Adrenal gland (tissue), 12 donors: ENCODE results near the gene PCNX2. TPM values are rescaled to one million over a fixed set of nuclear protein-coding genes. Genes with fewer than 3 reads are reported as not detected.

Source experiments
- DNase-seq, 7 donors: peaks; one replicate each; pipeline ENCODE4 v3.0.0-alpha.2; 2019 to 2020
- H3K27ac ChIP-seq, 5 donors: fragments of 200-600 bp; sonication (generic) in 4 of 5; 1 replicate in 3 of 5; 2 replicates in 2 of 5; pipeline versions ENCODE4 v1.5.1 to v1.8.0; 2016 to 2020; ENCODE audit warnings: mild to moderate bottlenecking in 1 of 5
- H3K27me3 ChIP-seq: fragments of 200-600 bp; 2 replicates; pipeline ENCODE4 v1.8.0; 2021
- H3K36me3 ChIP-seq, 2 donors: fragments of 200-600 bp; replicated peaks in 1 of 2; 1 replicate in 1 of 2; 2 replicates in 1 of 2; pipeline versions ENCODE4 v1.5.1 to v1.8.0; 2018 to 2022
- H3K4me1 ChIP-seq, 2 donors: fragments of 200-600 bp; replicated peaks in 1 of 2; 1 replicate in 1 of 2; 2 replicates in 1 of 2; pipeline versions ENCODE4 v1.5.1 to v1.8.0; 2018 to 2021
- H3K4me3 ChIP-seq, 4 donors: fragments of 200-600 bp; sonication (generic) in 3 of 4; one replicate each; pipeline ENCODE4 v1.5.1; 2016 to 2018
- H3K9me3 ChIP-seq, 3 donors: fragments of 200-600 bp; sonication (generic) in 1 of 3; replicated peaks in 1 of 3; 1 replicate in 2 of 3; 2 replicates in 1 of 3; pipeline versions ENCODE4 v1.5.1 to v1.8.0; 2016 to 2021
- POLR2A ChIP-seq, 2 donors: fragments of 450-650 bp; IDR thresholded peaks; one replicate each; pipeline ENCODE4 v1.6.1; 2017; ENCODE audit warnings: antibody characterized with exemption in 2 of 2, mild to moderate bottlenecking in 2 of 2, moderate library complexity in 1 of 2
- WGBS, 4 donors: extraction: QIAGEN DNeasy Blood & Tissue Kit in 2 of 4; methylation state at CpG; one replicate each; pipeline versions ENCODE4 v1.1.5 to v1.1.7; 2013 to 2017; 5-methylcytosine and 5-hydroxymethylcytosine counted together
- intact Hi-C, 2 donors: fragments of 100-400 bp; cut with DNase I; formaldehyde crosslinking; loops; one replicate each; pipeline versions ENCODE4 v1.14.1 to v1.15.0; 2022 to 2023
- polyA plus RNA-seq, 3 donors: library from polyadenylated mRNA; stranded (reverse); fragments of 200-250 nt in 2 of 3; fragments of 350-450 nt in 1 of 3; fragmentation: Illumina TruSeq in 1 of 3; extraction: RNeasy Lipid Tissue Mini Kit (QIAGEN cat#74804) in 1 of 3; gene quantifications; one replicate each; pipeline ENCODE4 v1.2.3, GENCODE V29; 2013 to 2014
- total RNA-seq, 9 donors: library from RNA; depleted of rRNA in 4 of 9; stranded (reverse); fragments of >200 nt in 4 of 9; fragments of 120-200 nt in 1 of 9; fragmentation: NEBNext Ultra II Directional in 1 of 9; extraction: Animal tissue kit (Norgen Biotek cat#: 25700) in 1 of 9; gene quantifications; one replicate each; pipeline versions ENCODE4 v1.1.0 to v1.2.4, GENCODE V29; 2013 to 2023
- TF ChIP-seq, protein P1 (sequence below), 6 experiments: fragments of 450-650 bp in 4 of 6; fragments of 200-600 bp in 2 of 6; sonication (generic) in 1 of 6; IDR thresholded peaks; 1 replicate in 5 of 6; 2 replicates in 1 of 6; pipeline versions ENCODE4 v1.5.1 to v1.8.0; 2016 to 2021; ENCODE audit warnings: antibody characterized with exemption in 6 of 6, mild to moderate bottlenecking in 2 of 6, moderate library complexity in 1 of 6
- donor health status: healthy with polysubstance abuse.
- donor health status: Bipolar disorder and iron deficiency.
- donor health status: DM: yes; HTN: yes; CAD: no.
- donor health status: DM: no; HTN: no; CAD: no.
- donor health status: DM: no; HTN: no; CAD: no.
- donor health status: DM: yes; HTN: yes; CAD: no.

Gene PCNX2
- total and polyA plus RNA-seq, 12 donors: 2.2 to 14.5 (median 5.5) TPM

DNA sequence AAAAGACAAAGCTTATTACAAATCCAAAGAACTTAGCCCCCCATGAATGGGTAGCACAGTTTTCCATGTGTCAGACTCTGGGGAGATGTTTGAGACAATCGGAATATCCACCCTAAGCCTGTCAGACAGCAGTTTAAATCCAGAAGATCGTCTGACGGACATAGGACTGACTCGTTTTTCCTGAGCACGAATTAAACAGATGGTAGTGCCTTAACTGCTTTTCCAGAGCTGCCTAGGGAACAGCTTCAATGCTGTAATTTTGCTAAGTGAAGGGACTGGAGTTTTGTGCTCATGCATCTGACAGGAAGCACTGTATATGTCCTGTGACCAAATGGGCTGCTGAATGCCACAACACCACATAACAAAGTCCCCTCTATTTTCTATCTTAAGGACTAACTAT, 48.6 kb downstream of the PCNX2 start:
- Histone ChIP-seq H3K4me1 (peaks cover 0 to 10% of the 10 kb centered on the region in 2 donors), H3K36me3 (no peaks in the 10 kb centered on the region), H3K27ac (no peak overlapping the region), H3K9me3 (no peaks in the 10 kb centered on the region), H3K4me3 (no peak overlapping the region), H3K27me3 (no peaks in the 10 kb centered on the region)
- WGBS, 4 donors: 87 to 94% (median 89%) methylated on average over 5 of the region's 5 CpGs
- intact Hi-C loops: loop anchor here in 1 of 2 donors (10.0 kb wide), 1 partner anchor 612 kb away; the partner anchor contains the start of gene SIPA1L2
- no peak for DNase-seq
- TF ChIP-seq POLR2A (IDR thresholded peaks at IDR 0.05): no peak
- TF ChIP-seq, protein P1, sequence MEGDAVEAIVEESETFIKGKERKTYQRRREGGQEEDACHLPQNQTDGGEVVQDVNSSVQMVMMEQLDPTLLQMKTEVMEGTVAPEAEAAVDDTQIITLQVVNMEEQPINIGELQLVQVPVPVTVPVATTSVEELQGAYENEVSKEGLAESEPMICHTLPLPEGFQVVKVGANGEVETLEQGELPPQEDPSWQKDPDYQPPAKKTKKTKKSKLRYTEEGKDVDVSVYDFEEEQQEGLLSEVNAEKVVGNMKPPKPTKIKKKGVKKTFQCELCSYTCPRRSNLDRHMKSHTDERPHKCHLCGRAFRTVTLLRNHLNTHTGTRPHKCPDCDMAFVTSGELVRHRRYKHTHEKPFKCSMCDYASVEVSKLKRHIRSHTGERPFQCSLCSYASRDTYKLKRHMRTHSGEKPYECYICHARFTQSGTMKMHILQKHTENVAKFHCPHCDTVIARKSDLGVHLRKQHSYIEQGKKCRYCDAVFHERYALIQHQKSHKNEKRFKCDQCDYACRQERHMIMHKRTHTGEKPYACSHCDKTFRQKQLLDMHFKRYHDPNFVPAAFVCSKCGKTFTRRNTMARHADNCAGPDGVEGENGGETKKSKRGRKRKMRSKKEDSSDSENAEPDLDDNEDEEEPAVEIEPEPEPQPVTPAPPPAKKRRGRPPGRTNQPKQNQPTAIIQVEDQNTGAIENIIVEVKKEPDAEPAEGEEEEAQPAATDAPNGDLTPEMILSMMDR (IDR thresholded peaks at IDR 0.05): no peak

DNA sequence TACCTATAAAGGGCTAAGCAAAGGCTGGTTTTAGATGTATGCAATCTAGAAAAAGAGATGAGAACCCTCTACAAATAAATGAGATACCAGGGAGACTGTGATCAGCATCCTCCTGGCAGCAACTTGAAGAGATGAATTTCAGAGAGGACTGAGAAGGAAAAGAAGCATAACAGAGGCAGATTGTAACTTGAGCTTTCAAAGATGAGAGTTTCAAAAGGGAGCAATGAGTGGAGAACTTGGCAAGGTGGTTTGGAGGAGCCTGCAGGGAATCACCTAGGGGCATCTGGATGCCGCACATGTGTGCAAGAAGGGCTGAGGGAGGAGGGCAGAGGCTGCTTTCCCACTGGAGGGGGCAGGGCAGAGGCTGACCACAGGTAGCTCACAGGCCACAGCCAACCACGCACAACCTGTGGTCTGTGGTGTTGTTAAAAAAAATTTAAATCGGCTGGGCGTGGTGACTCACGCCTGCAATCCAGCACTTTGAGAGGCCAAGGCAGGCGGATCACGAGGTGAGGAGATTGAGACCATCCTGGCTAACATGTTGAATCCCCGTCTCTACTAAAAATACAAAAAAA, 50.2 kb downstream of the PCNX2 start:
- WGBS, 4 donors: 84 to 94% (median 92%) methylated on average over 8 of the region's 8 CpGs
- Histone ChIP-seq H3K27me3 (no peaks in the 10 kb centered on the region), H3K4me3 (no peak overlapping the region), H3K4me1 (peaks cover 0 to 16% of the 10 kb centered on the region in 2 donors), H3K27ac (no peak overlapping the region), H3K9me3 (no peaks in the 10 kb centered on the region), H3K36me3 (no peaks in the 10 kb centered on the region)
- intact Hi-C loops: loop anchor here in 1 of 2 donors (10.0 kb wide), 1 partner anchor 610 kb away; the partner anchor contains the start of gene SIPA1L2
- TF ChIP-seq, protein P1 (IDR thresholded peaks at IDR 0.05): no peak
- no peak for TF ChIP-seq POLR2A (IDR thresholded peaks at IDR 0.05)
- DNase-seq: no peak

DNA sequence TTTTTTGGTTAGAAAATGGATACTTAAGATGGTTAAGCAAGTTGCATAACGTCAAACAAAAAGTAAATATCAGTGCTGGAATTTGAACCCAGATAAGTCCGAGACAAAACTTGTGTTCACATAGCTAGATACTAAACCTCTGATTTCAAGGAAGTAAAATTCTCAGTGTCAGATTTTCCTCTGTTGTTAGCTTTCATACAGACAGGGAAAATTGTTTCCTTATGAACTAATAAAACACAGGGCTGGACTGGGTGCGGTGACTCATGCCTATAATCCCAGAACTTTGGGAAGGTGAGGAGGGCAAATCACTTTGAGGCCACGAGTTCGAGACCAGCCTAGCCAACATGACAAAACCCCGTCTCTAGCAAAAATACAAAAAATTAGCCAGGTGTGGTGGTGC, 51.3 kb downstream of the PCNX2 start:
- H3K4me3 ChIP-seq: no peak overlapping the region
- TF ChIP-seq POLR2A (IDR thresholded peaks at IDR 0.05): no peak
- TF ChIP-seq, protein P1 (IDR thresholded peaks at IDR 0.05): no peak
- H3K4me1 ChIP-seq: peaks cover 0 to 16% of the 10 kb centered on the region in 2 donors
- intact Hi-C loops: loop anchor here (5.0 to 10.0 kb wide), 2 partner anchors 609 to 612 kb away; partner anchors contain the start of gene SIPA1L2 (in 2 of the 2)
- H3K9me3 ChIP-seq: no peaks in the 10 kb centered on the region
- no peak overlapping the region for H3K27ac ChIP-seq
- DNase-seq: no peak
- no peaks in the 10 kb centered on the region for H3K27me3 ChIP-seq
- WGBS, 4 donors: 83 to 90% (median 88%) methylated on average over 6 of the region's 6 CpGs
- H3K36me3 ChIP-seq: no peaks in the 10 kb centered on the region

- DNase-seq: no peak
- 30 to 49% (median 47%) methylated on average over 4 of the region's 4 CpGs for WGBS, 4 donors
- intact Hi-C loops: loop anchor here (5.0 to 10.0 kb wide), 2 partner anchors 608 to 611 kb away; partner anchors contain the start of gene SIPA1L2 (in 2 of the 2)
These were observed 52.6 kb downstream of the PCNX2 start for GRCh38 chr1:233242827-233243483.

More at GRCh38 chr1:233242827-233243483, 52.6 kb downstream of the PCNX2 start:
- Histone ChIP-seq H3K27ac (no peak overlapping the region), H3K4me1 (peaks cover 0 to 16% of the 10 kb centered on the region in 2 donors), H3K27me3 (no peaks in the 10 kb centered on the region), H3K36me3 (no peaks in the 10 kb centered on the region), H3K4me3 (no peak overlapping the region), H3K9me3 (no peaks in the 10 kb centered on the region)
- TF ChIP-seq, protein P1 (IDR thresholded peaks at IDR 0.05): no peak
- no peak for TF ChIP-seq POLR2A (IDR thresholded peaks at IDR 0.05)
